DND-41 (cell line): ENCODE data around the gene RGS7.

Experiments
- EZH2 ChIP-seq: IDR thresholded peaks from 3 replicates; pipeline ENCODE4 v1.6.1; 2012; ENCODE audit warnings: borderline replicate concordance, low read depth, mild to moderate bottlenecking, moderate library complexity, low read length, inconsistent platforms; ENCODE audit not compliant: severe bottlenecking
- TF ChIP-seq, protein P1 (sequence below): IDR thresholded peaks from 2 replicates; pipeline ENCODE4 v1.5.1; 2012; ENCODE audit warnings: borderline replicate concordance, low read length, moderate library complexity, mild to moderate bottlenecking; ENCODE audit not compliant: poor library complexity, severe bottlenecking; ENCODE audit errors: extremely low read depth

DNA sequence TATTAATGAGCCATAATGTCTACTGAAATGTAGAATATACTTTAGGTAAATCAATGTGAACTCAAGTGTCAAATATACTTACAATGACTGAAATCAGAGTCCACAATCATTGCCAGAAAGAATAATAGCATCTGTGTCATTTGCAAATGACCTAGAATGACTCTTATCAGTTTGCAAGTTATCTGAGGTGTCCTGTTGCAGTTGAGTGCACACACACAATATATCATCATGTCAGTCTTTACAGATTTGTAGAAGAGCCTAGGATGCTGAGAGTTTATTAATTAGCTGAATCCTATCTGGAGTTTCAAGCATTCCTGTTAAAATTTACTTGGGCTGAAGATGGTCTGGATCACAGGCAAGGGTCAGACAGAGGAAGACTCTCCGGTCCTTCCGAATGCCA, 421.1 kb downstream of the RGS7 start:
- TF ChIP-seq, protein P1, sequence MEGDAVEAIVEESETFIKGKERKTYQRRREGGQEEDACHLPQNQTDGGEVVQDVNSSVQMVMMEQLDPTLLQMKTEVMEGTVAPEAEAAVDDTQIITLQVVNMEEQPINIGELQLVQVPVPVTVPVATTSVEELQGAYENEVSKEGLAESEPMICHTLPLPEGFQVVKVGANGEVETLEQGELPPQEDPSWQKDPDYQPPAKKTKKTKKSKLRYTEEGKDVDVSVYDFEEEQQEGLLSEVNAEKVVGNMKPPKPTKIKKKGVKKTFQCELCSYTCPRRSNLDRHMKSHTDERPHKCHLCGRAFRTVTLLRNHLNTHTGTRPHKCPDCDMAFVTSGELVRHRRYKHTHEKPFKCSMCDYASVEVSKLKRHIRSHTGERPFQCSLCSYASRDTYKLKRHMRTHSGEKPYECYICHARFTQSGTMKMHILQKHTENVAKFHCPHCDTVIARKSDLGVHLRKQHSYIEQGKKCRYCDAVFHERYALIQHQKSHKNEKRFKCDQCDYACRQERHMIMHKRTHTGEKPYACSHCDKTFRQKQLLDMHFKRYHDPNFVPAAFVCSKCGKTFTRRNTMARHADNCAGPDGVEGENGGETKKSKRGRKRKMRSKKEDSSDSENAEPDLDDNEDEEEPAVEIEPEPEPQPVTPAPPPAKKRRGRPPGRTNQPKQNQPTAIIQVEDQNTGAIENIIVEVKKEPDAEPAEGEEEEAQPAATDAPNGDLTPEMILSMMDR = no peak
- TF ChIP-seq EZH2 = no peak
